Measurements from ENCODE around the gene LILRA2. TPM values are rescaled to one million over a fixed set of nuclear protein-coding genes. Genes with fewer than 3 reads are reported as not detected.

The LILRA2 gene
- total RNA-seq, 6 experiments from 2014 or later = 1.4 to 8.3 (median 2.4) TPM

GRCh38 chr19:54612428-54612827 is 38.8 kb downstream of the LILRA2 start:
- DNase-seq (no peak), ATAC-seq (no peak)
- Histone ChIP-seq H3K4me3 (no peak overlapping the region), H3K27me3 (no peaks in the 10 kb centered on the region), H3K9me3 (no peaks in the 10 kb centered on the region), H3K36me3 (no peaks in the 10 kb centered on the region), H3K27ac (no peak overlapping the region), H3K4me1 (no peaks in the 10 kb centered on the region)
- intact Hi-C loops (cut with DNase I) = no loop called here
- WGBS (ENCODE audit: insufficient coverage, low coverage, low lambda C conversion rate, missing lambda C conversion rate) = 56% methylated on average over 1 of the region's 1 CpG
- TF ChIP-seq, protein P1, sequence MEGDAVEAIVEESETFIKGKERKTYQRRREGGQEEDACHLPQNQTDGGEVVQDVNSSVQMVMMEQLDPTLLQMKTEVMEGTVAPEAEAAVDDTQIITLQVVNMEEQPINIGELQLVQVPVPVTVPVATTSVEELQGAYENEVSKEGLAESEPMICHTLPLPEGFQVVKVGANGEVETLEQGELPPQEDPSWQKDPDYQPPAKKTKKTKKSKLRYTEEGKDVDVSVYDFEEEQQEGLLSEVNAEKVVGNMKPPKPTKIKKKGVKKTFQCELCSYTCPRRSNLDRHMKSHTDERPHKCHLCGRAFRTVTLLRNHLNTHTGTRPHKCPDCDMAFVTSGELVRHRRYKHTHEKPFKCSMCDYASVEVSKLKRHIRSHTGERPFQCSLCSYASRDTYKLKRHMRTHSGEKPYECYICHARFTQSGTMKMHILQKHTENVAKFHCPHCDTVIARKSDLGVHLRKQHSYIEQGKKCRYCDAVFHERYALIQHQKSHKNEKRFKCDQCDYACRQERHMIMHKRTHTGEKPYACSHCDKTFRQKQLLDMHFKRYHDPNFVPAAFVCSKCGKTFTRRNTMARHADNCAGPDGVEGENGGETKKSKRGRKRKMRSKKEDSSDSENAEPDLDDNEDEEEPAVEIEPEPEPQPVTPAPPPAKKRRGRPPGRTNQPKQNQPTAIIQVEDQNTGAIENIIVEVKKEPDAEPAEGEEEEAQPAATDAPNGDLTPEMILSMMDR (IDR thresholded peaks at IDR 0.05) = no peak
- no peak for TF ChIP-seq POLR2A (IDR thresholded peaks at IDR 0.05)

DNA sequence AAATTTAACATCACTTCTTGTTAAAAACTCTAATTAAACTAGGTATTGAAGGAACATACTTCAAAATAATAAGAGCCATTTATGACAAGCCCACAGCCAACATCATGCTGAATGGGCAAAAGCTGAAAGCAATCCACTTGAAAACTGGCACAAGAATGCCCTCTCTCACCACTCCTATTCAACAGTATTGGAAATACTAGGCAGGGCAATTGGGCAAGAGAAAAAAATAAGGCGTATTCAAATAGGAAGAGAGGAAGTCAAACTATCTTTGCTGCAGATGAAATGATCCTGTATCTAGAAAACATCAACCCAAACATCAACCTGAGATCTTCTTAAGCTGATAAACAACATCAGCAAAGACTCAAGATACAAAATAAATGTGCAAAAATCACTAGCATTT is 41.1 kb downstream of the LILRA2 start:
- Histone ChIP-seq H3K36me3 (no peaks in the 10 kb centered on the region), H3K9me3 (no peaks in the 10 kb centered on the region), H3K4me1 (no peaks in the 10 kb centered on the region), H3K27me3 (no peaks in the 10 kb centered on the region), H3K4me3 (no peak overlapping the region), H3K27ac (no peak overlapping the region)
- no peak for DNase-seq
- 62% methylated on average over 1 of the region's 1 CpG for WGBS (ENCODE audit: insufficient coverage, low coverage, low lambda C conversion rate, missing lambda C conversion rate)
- intact Hi-C loops (cut with DNase I) = no loop called here
- TF ChIP-seq POLR2A (IDR thresholded peaks at IDR 0.05) = no peak
- TF ChIP-seq, protein P1 (IDR thresholded peaks at IDR 0.05) = no peak
- no peak for ATAC-seq

DNA sequence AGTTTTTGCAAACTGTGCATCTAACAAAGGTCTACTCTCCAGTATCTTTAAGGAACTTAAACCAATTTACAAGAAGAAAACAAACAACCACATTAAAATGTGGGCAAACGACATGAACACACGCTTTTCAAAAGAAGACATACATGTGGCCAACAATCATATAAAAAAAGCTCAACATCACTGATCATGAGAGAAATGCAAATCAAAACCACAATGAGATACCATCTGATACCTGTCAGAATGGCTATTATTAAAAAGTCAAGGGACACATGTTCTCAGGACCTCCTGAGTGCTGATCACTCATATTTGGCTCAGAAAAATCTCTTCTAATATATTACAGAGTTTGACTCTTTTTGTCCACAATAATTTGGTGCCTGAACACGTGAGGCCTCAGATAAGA is 42.5 kb downstream of the LILRA2 start:
- no peak for ATAC-seq
- Histone ChIP-seq H3K36me3 (no peaks in the 10 kb centered on the region), H3K4me3 (no peak overlapping the region), H3K27me3 (no peaks in the 10 kb centered on the region), H3K4me1 (no peaks in the 10 kb centered on the region), H3K27ac (no peak overlapping the region), H3K9me3 (no peaks in the 10 kb centered on the region)
- WGBS (ENCODE audit: insufficient coverage, low coverage, low lambda C conversion rate, missing lambda C conversion rate) = 37% methylated on average over 3 of the region's 3 CpGs
- TF ChIP-seq POLR2A (IDR thresholded peaks at IDR 0.05) = no peak
- TF ChIP-seq, protein P1 (IDR thresholded peaks at IDR 0.05) = no peak
- no peak for DNase-seq
- intact Hi-C loops (cut with DNase I) = no loop called here

DNA sequence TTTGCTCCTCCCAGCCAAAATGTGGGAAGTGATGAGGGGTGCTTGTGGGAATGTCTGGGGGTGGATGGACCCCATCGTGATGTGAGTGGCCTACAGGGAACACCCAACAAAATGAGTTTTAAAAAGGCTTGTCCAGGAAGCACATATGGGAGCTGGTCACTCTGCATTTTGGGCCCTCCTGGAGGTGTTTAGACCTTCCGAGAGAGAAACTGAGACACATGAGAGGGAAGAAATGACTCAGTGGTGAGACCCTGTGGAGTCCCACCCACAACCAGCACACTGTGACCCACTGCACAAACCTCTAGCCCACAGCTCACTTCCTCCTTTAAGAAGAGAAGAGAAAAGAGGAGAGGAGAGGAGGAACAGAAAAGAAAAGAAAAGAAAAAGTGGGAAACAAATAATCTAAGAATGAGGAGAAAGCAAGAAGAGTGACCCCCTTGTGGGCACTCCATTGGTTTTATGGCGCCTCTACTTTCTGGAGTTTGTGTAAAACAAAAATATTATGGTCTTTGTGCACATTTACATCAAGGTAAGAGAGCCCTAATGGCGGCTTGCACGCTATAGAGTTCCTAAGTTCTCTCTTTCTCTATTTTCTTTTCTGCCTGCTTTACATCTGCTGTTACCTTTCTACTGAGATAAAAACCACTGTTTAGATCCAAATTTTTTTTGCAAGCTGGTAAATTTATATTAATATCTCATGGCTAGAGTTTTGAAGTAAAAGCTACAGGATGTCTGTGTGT is 43.4 kb downstream of the LILRA2 start:
- intact Hi-C loops (cut with DNase I) = no loop called here
- no peak for DNase-seq
- H3K27me3 ChIP-seq = no peaks in the 10 kb centered on the region
- H3K36me3 ChIP-seq = no peaks in the 10 kb centered on the region
- H3K27ac ChIP-seq = no peak overlapping the region
- TF ChIP-seq POLR2A (IDR thresholded peaks at IDR 0.05) = no peak
- TF ChIP-seq, protein P1 (IDR thresholded peaks at IDR 0.05) = no peak
- WGBS (ENCODE audit: insufficient coverage, low coverage, low lambda C conversion rate, missing lambda C conversion rate) = 30% methylated on average over 5 of the region's 5 CpGs
- no peaks in the 10 kb centered on the region for H3K4me1 ChIP-seq
- no peaks in the 10 kb centered on the region for H3K9me3 ChIP-seq
- peak overlapping the region in 2 of 3 donors; percentile 6 to 19 for H3K4me3 ChIP-seq
- peak; percentile 27 to 70 (median 47) for ATAC-seq
